ENCODE measurements around the gene GALNT12.

GALNT12 gene

GRCh38 chr9:98875536-98875935 is 68.1 kb downstream of the GALNT12 start:
- DNase-seq (ENCODE audit: extremely low read depth, low read depth): no peak
- no peak for TF ChIP-seq CTCF (IDR thresholded peaks at IDR 0.05; ENCODE audit: low read depth, low read length)

- no peak for TF ChIP-seq CTCF (IDR thresholded peaks at IDR 0.05; ENCODE audit: low read depth, low read length)
- no peak for DNase-seq (ENCODE audit: extremely low read depth, low read depth)
These were observed 69.8 kb downstream of the GALNT12 start for GRCh38 chr9:98877311-98877710.

GRCh38 chr9:98879094-98879962 is 71.9 kb downstream of the GALNT12 start:
- DNase-seq (ENCODE audit: extremely low read depth, low read depth): no peak
- no peak for TF ChIP-seq CTCF (IDR thresholded peaks at IDR 0.05; ENCODE audit: low read depth, low read length)

GRCh38 chr9:98879963-98880310 is 72.5 kb downstream of the GALNT12 start:
- no peak for DNase-seq (ENCODE audit: extremely low read depth, low read depth)
- no peak for TF ChIP-seq CTCF (IDR thresholded peaks at IDR 0.05; ENCODE audit: low read depth, low read length)

- DNase-seq (ENCODE audit: extremely low read depth, low read depth): no peak
- TF ChIP-seq CTCF (IDR thresholded peaks at IDR 0.05; ENCODE audit: low read depth, low read length): no peak
These were observed 73.0 kb downstream of the GALNT12 start for GRCh38 chr9:98880311-98881015.

GRCh38 chr9:98881356-98881755 is 73.9 kb downstream of the GALNT12 start:
- DNase-seq (ENCODE audit: extremely low read depth, low read depth): no peak
- no peak for TF ChIP-seq CTCF (IDR thresholded peaks at IDR 0.05; ENCODE audit: low read depth, low read length)
